ENCODE measurements around the gene DPEP2NB. TPM values are rescaled to one million over a fixed set of nuclear protein-coding genes. Genes with fewer than 3 reads are reported as not detected.
"Not testable (repeated sequence)": the region's sequence is repeated elsewhere in the genome, so short reads cannot be mapped to it uniquely, and the experiment has no call there.

Gene DPEP2NB
- total RNA-seq, 1 donor from 2014 or later, result not detected

DNA sequence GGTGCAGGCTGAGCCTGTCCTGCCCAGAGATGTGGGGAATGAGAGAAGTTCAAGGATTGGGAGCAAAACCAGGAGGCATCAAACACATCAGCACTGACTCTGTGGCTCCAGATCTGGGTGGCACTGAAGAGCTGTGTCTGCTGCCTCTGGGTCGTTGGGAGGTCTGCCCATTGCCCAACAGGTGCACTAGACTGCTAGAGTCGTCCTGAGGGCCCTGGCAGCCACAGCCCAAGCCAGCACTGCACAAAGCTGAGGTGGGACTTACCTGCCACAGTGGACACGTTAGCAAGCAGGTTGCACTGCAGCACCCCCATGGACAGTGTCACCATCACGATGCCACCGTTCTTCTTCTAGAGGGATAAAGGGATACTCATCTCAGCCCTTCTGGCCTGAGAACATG is 38.7 kb downstream of the DPEP2NB start:
- TF ChIP-seq, protein P1, sequence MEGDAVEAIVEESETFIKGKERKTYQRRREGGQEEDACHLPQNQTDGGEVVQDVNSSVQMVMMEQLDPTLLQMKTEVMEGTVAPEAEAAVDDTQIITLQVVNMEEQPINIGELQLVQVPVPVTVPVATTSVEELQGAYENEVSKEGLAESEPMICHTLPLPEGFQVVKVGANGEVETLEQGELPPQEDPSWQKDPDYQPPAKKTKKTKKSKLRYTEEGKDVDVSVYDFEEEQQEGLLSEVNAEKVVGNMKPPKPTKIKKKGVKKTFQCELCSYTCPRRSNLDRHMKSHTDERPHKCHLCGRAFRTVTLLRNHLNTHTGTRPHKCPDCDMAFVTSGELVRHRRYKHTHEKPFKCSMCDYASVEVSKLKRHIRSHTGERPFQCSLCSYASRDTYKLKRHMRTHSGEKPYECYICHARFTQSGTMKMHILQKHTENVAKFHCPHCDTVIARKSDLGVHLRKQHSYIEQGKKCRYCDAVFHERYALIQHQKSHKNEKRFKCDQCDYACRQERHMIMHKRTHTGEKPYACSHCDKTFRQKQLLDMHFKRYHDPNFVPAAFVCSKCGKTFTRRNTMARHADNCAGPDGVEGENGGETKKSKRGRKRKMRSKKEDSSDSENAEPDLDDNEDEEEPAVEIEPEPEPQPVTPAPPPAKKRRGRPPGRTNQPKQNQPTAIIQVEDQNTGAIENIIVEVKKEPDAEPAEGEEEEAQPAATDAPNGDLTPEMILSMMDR (conservative IDR thresholded peaks at IDR 0.05), result no peak
- Mint-ChIP-seq H3K4me1 (ENCODE audit: unreplicated experiment) (no peaks in the 10 kb centered on the region), H3K27me3 (peaks cover 10% of the 10 kb centered on the region), H3K27ac (no peak overlapping the region), H3K36me3 (no peaks in the 10 kb centered on the region), H3K4me3 (no peak overlapping the region), H3K9me3 (no peaks in the 10 kb centered on the region)
- no peak for DNase-seq (ENCODE audit: extremely low spot score, unreplicated experiment)

DNA sequence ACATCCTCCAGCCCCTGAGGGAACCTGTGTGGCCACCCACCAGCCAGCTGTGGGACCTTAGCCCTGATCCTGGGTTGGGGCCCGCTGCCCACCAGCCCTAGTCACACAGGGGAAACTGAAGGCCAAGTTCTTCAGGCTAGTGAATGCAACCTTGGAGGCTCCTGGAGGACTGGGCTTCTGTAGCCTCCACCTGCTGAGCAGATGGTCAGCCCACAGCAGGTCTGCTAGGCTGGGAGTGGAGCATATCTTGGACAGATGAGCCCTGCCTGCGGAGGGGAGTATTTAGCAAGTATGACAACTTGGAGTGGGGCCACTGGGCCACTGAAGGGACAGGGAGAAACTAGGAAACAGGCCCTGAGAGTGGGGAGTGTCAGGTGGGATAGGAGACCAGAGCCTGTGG is 39.5 kb downstream of the DPEP2NB start:
- Mint-ChIP-seq H3K27me3 (peaks cover 10% of the 10 kb centered on the region), H3K4me3 (no peak overlapping the region), H3K36me3 (no peaks in the 10 kb centered on the region), H3K4me1 (ENCODE audit: unreplicated experiment) (no peaks in the 10 kb centered on the region), H3K27ac (no peak overlapping the region), H3K9me3 (no peaks in the 10 kb centered on the region)
- TF ChIP-seq, protein P1 (conservative IDR thresholded peaks at IDR 0.05), result no peak
- DNase-seq (ENCODE audit: extremely low spot score, unreplicated experiment), result no peak

DNA sequence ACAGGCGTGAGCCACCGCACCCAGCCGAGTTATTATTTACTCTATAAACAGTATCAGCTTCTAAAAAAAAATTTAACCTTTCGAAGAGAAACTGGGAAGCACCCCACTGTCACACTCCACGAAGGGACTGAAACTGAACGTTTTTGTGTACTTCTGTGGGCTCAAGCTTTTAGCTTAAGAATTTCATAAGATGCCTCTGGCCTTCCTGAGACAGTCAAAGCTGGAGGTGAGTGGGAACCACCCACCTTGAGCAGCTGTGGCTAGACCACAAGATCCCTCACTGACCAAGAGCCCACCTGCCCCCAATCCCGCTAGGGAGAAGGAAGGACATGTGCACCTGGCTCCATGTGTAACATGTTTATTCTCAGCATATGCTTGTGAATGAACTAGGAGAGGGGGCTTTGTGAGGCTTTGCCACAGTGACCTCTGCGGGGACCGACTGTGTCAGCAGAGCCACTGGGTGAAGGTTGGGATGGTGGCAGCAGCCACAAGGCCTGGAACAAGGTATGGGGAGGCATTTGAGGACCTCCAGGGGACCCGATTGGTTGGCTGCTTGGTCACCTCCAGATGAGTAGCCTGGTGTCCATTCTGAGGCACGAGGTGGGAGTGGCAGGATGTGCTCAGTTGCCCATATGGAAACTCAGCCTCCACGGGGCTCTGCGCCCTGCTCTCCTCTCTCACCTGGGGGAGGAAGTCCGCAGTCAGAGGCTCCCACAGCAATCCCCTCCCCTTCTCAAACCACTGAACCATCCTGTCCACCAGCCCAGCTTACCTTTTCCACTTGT is 40.2 kb downstream of the DPEP2NB start:
- Mint-ChIP-seq H3K36me3 (no peaks in the 10 kb centered on the region), H3K27me3 (peaks cover 13% of the 10 kb centered on the region), H3K4me1 (ENCODE audit: unreplicated experiment) (no peaks in the 10 kb centered on the region), H3K27ac (no peak overlapping the region), H3K9me3 (no peaks in the 10 kb centered on the region), H3K4me3 (no peak overlapping the region)
- TF ChIP-seq, protein P1 (conservative IDR thresholded peaks at IDR 0.05), result no peak
- no peak for DNase-seq (ENCODE audit: extremely low spot score, unreplicated experiment)

DNA sequence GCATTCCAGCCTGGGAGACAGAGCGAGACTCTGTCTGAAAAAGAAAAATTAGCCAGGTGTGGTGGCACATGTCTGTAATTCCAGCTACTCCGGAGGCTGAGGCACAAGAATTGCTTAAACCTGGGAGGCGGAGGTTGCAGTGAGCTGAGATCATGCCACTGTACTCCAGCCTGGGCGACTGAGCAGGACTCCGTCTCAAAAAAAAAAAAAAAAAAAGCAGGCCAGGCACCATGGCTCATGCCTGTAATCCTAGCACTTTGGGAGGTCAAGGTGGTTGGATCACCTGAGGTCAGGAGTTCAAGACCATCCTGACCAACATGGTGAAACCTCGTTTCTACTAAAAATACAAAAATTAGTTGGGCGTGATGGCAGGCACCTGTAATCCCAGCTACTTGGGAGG is 43.4 kb downstream of the DPEP2NB start:
- not testable (repeated sequence) for H3K9me3 Mint-ChIP-seq; DNase-seq (ENCODE audit: extremely low spot score, unreplicated experiment); H3K4me1 Mint-ChIP-seq (ENCODE audit: unreplicated experiment); H3K36me3 Mint-ChIP-seq; H3K4me3 Mint-ChIP-seq; H3K27ac Mint-ChIP-seq
- H3K27me3 Mint-ChIP-seq, result peaks cover 16% of the 10 kb centered on the region

DNA sequence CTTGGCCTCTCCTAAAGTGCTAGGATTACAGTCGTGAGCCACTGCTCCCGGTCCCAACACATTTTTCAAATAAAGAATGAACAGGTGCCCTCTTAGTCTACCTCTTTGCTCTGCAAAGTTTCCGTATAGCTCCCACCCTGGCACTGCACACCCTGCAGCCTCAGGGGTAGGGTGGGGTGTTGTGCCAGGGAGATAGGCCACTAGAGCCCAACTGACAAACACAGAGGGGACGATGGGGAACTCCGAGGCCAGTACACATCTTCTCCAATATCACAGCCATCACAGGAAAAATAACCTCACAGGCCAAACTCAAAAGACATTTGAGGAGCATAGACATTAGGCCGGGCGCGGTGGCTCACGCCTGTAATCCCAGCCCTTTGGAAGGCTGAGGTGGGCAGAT is 44.6 kb downstream of the DPEP2NB start:
- TF ChIP-seq, protein P1 (conservative IDR thresholded peaks at IDR 0.05), result no peak
- Mint-ChIP-seq H3K4me1 (ENCODE audit: unreplicated experiment) (peaks cover 11% of the 10 kb centered on the region), H3K4me3 (peak overlapping the region; percentile 65), H3K9me3 (no peaks in the 10 kb centered on the region), H3K27me3 (peaks cover 16% of the 10 kb centered on the region), H3K27ac (peak overlapping the region; percentile 55), H3K36me3 (no peaks in the 10 kb centered on the region)
- no peak for DNase-seq (ENCODE audit: extremely low spot score, unreplicated experiment)

DNA sequence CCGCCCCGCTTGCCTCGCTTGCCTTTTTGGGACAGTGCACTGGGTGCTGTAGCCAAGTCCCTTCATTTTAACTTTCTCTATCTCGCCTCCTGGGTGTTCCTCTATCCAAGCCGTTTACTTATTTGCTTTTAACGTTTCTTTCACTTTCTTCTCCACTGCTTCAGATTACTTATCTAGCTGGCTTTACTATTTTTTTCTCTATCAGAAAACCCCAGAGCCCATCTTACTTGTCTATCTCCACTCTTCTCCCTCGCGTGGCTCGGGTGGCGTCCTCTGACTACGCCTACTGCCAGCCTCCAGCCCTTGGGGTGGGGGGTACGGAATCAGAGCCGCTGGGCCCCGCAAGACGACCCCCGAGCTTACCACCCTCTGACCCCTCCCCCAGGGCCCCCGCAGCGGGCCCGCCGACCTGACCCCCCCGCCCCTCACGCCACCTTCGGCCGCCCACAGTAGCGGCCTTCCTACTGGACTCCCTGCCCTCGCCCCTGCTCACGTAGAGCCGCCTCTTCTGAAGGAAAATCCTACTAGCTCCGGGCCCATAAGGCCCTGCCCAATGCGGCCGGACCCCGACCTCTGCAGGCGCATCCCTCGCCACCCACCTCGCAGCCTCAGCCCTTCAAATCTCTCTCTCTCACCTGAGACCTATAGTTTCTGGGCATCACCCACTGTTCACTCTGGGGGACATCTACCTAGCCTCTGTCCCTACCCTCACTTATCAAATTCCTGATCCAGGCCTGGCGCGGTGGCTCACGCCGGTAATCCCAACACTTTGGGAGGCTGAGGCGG is 46.3 kb downstream of the DPEP2NB start:
- DNase-seq (ENCODE audit: extremely low spot score, unreplicated experiment), result no peak
- H3K36me3 Mint-ChIP-seq, result peaks cover 5% of the 10 kb centered on the region
- no peaks in the 10 kb centered on the region for H3K9me3 Mint-ChIP-seq
- TF ChIP-seq, protein P1 (conservative IDR thresholded peaks at IDR 0.05), result no peak
- peaks cover 10% of the 10 kb centered on the region for H3K27me3 Mint-ChIP-seq
- peak overlapping the region; percentile 91 for H3K27ac Mint-ChIP-seq
- H3K4me3 Mint-ChIP-seq, result peak overlapping the region; percentile 89
- peaks cover 25% of the 10 kb centered on the region for H3K4me1 Mint-ChIP-seq (ENCODE audit: unreplicated experiment)
